H1 (cell line): ENCODE results near the gene BPIFB2. TPM values are rescaled to one million over a fixed set of nuclear protein-coding genes. Genes with fewer than 3 reads are reported as not detected.

Experiments
- CTCF ChIA-PET: fragments of 300-600 bp; sonication (Branson Sonifier 250); formaldehyde crosslinking; loops from one replicate; lab custom pipeline; 2021; ENCODE audit not compliant: partially characterized antibody; lab: Charles Lee
- POLR2A ChIA-PET: fragments of 300-600 bp; sonication (Branson Sonifier 250); formaldehyde crosslinking; loops from one replicate; lab custom pipeline; 2021; ENCODE audit warnings: inconsistent platforms; ENCODE audit not compliant: partially characterized antibody; lab: Charles Lee
- DNase-seq, 2 experiments: peaks; one replicate each; pipeline versions ENCODE4 v3.0.0 to v3.0.0-alpha.2; 2010 to 2022; ENCODE audit warnings: low spot score in 2 of 2, low read depth in 1 of 2, mixed read lengths in 1 of 2
- FAIRE-seq: peaks from 2 replicates; lab custom pipeline; 2011; peaks lifted over from hg19 to GRCh38; lab: Jason Lieb, UNC
- H2AFZ ChIP-seq: 2 replicates; pipeline ENCODE4 v1.8.1; 2012; ENCODE audit warnings: low read length, inconsistent platforms
- H2AK5ac ChIP-seq: 2 replicates; pipeline ENCODE4 v1.6.1; 2013; ENCODE audit warnings: low read depth, low read length
- H2BK120ac ChIP-seq: replicated peaks from 2 replicates; pipeline ENCODE3; 2013; ENCODE audit warnings: low read depth, low read length, inconsistent platforms
- H2BK12ac ChIP-seq: 2 replicates; pipeline ENCODE4 v1.6.1; 2013; ENCODE audit warnings: low read depth, low read length
- H2BK15ac ChIP-seq: 2 replicates; pipeline ENCODE4 v1.6.1; 2013; ENCODE audit warnings: low read length
- H2BK20ac ChIP-seq: 2 replicates; pipeline ENCODE4 v1.6.1; 2013; ENCODE audit warnings: low read length
- H2BK5ac ChIP-seq: 2 replicates; pipeline ENCODE4 v1.6.1; 2013; ENCODE audit warnings: low read depth, low read length
- H3K14ac ChIP-seq: 2 replicates; pipeline ENCODE4 v1.6.1; 2013; ENCODE audit warnings: inconsistent platforms; ENCODE audit not compliant: insufficient read length
- H3K18ac ChIP-seq: 2 replicates; pipeline ENCODE4 v1.6.1; 2013; ENCODE audit warnings: low read length; ENCODE audit errors: extremely low read depth
- H3K23ac ChIP-seq: 2 replicates; pipeline ENCODE4 v1.6.1; 2013; ENCODE audit warnings: inconsistent platforms; ENCODE audit not compliant: insufficient read length
- H3K23me2 ChIP-seq: 2 replicates; pipeline ENCODE4 v1.6.1; 2013; ENCODE audit warnings: low read depth, low read length
- H3K27ac ChIP-seq: 2 replicates; pipeline ENCODE4 v1.6.1; 2011; ENCODE audit warnings: low read depth, low read length, inconsistent platforms
- H3K27me3 ChIP-seq, 4 experiments: replicated peaks in 1 of 4; 1 replicate in 1 of 4; 2 replicates in 3 of 4; pipeline versions ENCODE4 v1.6.1 to v1.8.1; 2011 to 2013; ENCODE audit warnings: low read length in 3 of 4, mild to moderate bottlenecking in 3 of 4, inconsistent platforms in 2 of 4, mixed read lengths in 2 of 4, moderate library complexity in 1 of 4; ENCODE audit not compliant: control insufficient read depth in 3 of 4, insufficient read depth in 3 of 4; ENCODE audit errors: extremely low read depth in 1 of 4
- H3K36me3 ChIP-seq, 4 experiments: 2 replicates each; pipeline versions ENCODE4 v1.6.1 to v1.8.1; 2011 to 2013; ENCODE audit warnings: mild to moderate bottlenecking in 4 of 4, low read length in 3 of 4, moderate library complexity in 2 of 4, control low read depth in 1 of 4, inconsistent platforms in 1 of 4; ENCODE audit not compliant: insufficient read depth in 4 of 4, control insufficient read depth in 2 of 4
- H3K4ac ChIP-seq: replicated peaks from 2 replicates; pipeline ENCODE3; 2013; ENCODE audit warnings: low read length, low read depth, mixed read lengths, inconsistent platforms; ENCODE audit not compliant: insufficient read length
- H3K4me1 ChIP-seq, 4 experiments: replicated peaks in 1 of 4; 1 replicate in 1 of 4; 2 replicates in 3 of 4; pipeline versions ENCODE4 v1.6.1 to v1.8.1; 2011 to 2013; ENCODE audit warnings: low read length in 3 of 4, inconsistent platforms in 2 of 4, mixed read lengths in 1 of 4; ENCODE audit not compliant: insufficient read depth in 4 of 4, control insufficient read depth in 3 of 4
- H3K4me2 ChIP-seq, 2 experiments: 2 replicates each; pipeline versions ENCODE4 v1.6.1 to v1.8.1; 2011 to 2013; ENCODE audit warnings: low read depth in 2 of 2, low read length in 2 of 2, control low read depth in 1 of 2, inconsistent platforms in 1 of 2, mild to moderate bottlenecking in 1 of 2; ENCODE audit not compliant: insufficient read depth in 1 of 2
- H3K4me3 ChIP-seq, 4 experiments: fragments of 200-600, 300-600 bp in 1 of 4; sonication (generic), shearing (Covaris generic), sonication (Bioruptor Twin) in 1 of 4; 2 replicates each; pipeline versions ENCODE4 v1.5.1 to v1.8.1; 2011 to 2016; ENCODE audit warnings: low read length in 4 of 4, low read depth in 3 of 4, control low read depth in 2 of 4, inconsistent platforms in 2 of 4, mild to moderate bottlenecking in 2 of 4, mixed read lengths in 1 of 4, moderate library complexity in 1 of 4; ENCODE audit not compliant: insufficient read depth in 2 of 4; ENCODE audit errors: extremely low read depth in 1 of 4
- H3K56ac ChIP-seq: replicated peaks from 2 replicates; pipeline ENCODE3; 2013; ENCODE audit warnings: low read depth, mild to moderate bottlenecking, mixed read lengths, low read length, inconsistent platforms; ENCODE audit not compliant: insufficient read length
- H3K79me1 ChIP-seq: 2 replicates; pipeline ENCODE4 v1.6.1; 2013; ENCODE audit warnings: low read depth, low read length, control low read depth
- H3K79me2 ChIP-seq, 2 experiments: 2 replicates each; pipeline versions ENCODE4 v1.6.1 to v1.8.1; 2012 to 2013; ENCODE audit warnings: low read length in 2 of 2, mild to moderate bottlenecking in 2 of 2, inconsistent platforms in 1 of 2; ENCODE audit not compliant: insufficient read depth in 2 of 2, control insufficient read depth in 1 of 2
- H3K9ac ChIP-seq, 4 experiments: replicated peaks in 1 of 4; 1 replicate in 1 of 4; 2 replicates in 3 of 4; pipeline versions ENCODE4 v1.6.1 to v1.8.1; 2011 to 2013; ENCODE audit warnings: low read depth in 3 of 4, low read length in 3 of 4, control low read depth in 2 of 4, mild to moderate bottlenecking in 2 of 4, moderate library complexity in 2 of 4, inconsistent platforms in 1 of 4; ENCODE audit errors: extremely low read depth in 1 of 4
- H3K9me3 ChIP-seq, 2 experiments: 2 replicates each; pipeline versions ENCODE4 v1.6.1 to v1.8.1; 2012 to 2013; ENCODE audit warnings: mild to moderate bottlenecking in 2 of 2, moderate library complexity in 2 of 2, control low read depth in 1 of 2, inconsistent platforms in 1 of 2, low read depth in 1 of 2, low read length in 1 of 2, mixed read lengths in 1 of 2; ENCODE audit not compliant: insufficient read depth in 2 of 2
- H4K20me1 ChIP-seq, 2 experiments: replicated peaks in 1 of 2; 2 replicates each; pipeline versions ENCODE3 to v1.8.1; 2011 to 2013; ENCODE audit warnings: inconsistent platforms in 2 of 2, low read length in 2 of 2, mild to moderate bottlenecking in 1 of 2; ENCODE audit not compliant: insufficient read depth in 2 of 2, control insufficient read depth in 1 of 2
- H4K5ac ChIP-seq: 2 replicates; pipeline ENCODE4 v1.6.1; 2013; ENCODE audit warnings: low read length, low read depth, mixed read lengths, inconsistent platforms; ENCODE audit not compliant: insufficient read length
- H4K8ac ChIP-seq: 2 replicates; pipeline ENCODE4 v1.8.0; 2013; ENCODE audit warnings: mild to moderate bottlenecking, moderate library complexity, low read length, inconsistent platforms; ENCODE audit not compliant: insufficient read depth; ENCODE audit errors: extremely low read depth
- H4K91ac ChIP-seq: replicated peaks from 2 replicates; pipeline ENCODE3; 2013; ENCODE audit warnings: low read length, mixed read lengths, inconsistent platforms; ENCODE audit not compliant: insufficient read length
- BRCA1 ChIP-seq: IDR thresholded peaks from 2 replicates; pipeline ENCODE4 v1.6.1; 2012; ENCODE audit warnings: low read depth, low read length, improper control_type of control experiment
- POU5F1 ChIP-seq: IDR thresholded peaks from 2 replicates; pipeline ENCODE4 v1.6.1; 2011; ENCODE audit warnings: low read depth, mild to moderate bottlenecking, low read length, moderate library complexity
- YY1 ChIP-seq: IDR thresholded peaks from 2 replicates; pipeline ENCODE4 v1.6.1; 2011; ENCODE audit warnings: low read depth, mild to moderate bottlenecking, low read length
- WGBS, 2 experiments: shearing (Covaris generic) in 1 of 2; methylation state at CpG; one replicate each; pipeline versions ENCODE4 v1.1.6 to v1.1.7; 2013 to 2015; ENCODE audit warnings: low lambda C conversion rate in 2 of 2, mixed read lengths in 2 of 2, inconsistent platforms in 1 of 2, low coverage in 1 of 2, missing lambda C conversion rate in 1 of 2; ENCODE audit not compliant: insufficient replicate concordance in 2 of 2, insufficient coverage in 1 of 2, insufficient read length in 1 of 2; ENCODE audit errors: extremely low coverage in 1 of 2, missing lambda C conversion rate in 1 of 2; 5-methylcytosine and 5-hydroxymethylcytosine counted together
- polyA plus RNA-seq, 7 experiments: library from polyadenylated mRNA; depleted of rRNA in 3 of 7; stranded (reverse) in 5 of 7; unstranded in 2 of 7; fragments of >200 nt in 5 of 7; fragments of 200-250 nt in 2 of 7; gene quantifications; 1 replicate in 5 of 7; 2 replicates in 1 of 7; 4 replicates in 1 of 7; pipeline versions ENCODE4 v1.2.1 to v1.2.3, GENCODE V29; 2011 to 2013; ENCODE audit warnings: missing spikeins in 2 of 7, mixed read lengths in 2 of 7
- total RNA-seq: library from RNA; stranded (reverse); fragmentation: NEBNext Ultra II Directional; extraction: Animal tissue kit (Norgen Biotek cat#: 25700); gene quantifications from 2 replicates; pipeline ENCODE4 v1.2.1, GENCODE V29; 2021
- TF ChIP-seq, protein P1 (sequence below): IDR thresholded peaks from 2 replicates; pipeline ENCODE4 v1.6.1; 2011; ENCODE audit warnings: low read length, improper control_type of control experiment

Gene BPIFB2
- total and polyA plus RNA-seq, 2 of the 8 experiments (the other 6 are each of a cell fraction or from before 2014, with no cell fraction given): not detected

DNA sequence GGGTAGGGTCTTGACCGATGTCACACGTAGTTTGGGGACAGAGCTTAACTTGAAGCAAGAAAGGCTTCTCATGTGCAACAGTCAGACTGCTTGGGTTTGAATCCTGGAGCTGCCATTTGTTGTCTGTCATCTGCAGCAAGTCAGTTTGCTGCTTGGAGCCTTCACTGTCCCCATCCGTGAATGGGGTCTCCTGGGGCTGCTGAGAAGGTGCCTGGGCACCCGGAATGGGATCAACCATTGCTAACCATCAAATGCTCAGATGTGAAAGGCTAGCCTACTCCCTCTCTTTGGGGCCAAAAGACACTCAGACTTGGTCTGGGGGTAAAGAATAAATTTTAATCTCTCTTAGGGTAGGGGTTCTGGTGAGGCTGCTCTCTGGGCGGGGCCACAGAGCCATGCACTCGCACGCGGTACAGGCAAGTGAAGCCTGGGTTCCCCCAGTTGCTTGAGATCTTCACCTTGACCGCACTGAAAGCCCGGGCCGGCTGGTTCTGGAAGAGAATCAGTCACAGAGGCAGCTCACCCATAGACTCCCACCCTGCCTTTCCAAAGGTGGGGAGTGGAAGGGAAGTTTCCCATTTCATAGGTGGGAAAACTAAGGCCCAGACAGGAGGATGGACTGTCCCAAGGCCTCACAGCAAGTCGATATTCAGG, 23.9 kb upstream of the BPIFB2 start:
- WGBS, 2 experiments: 88% methylated on average over 12 of the region's 12 CpGs; no CpG with 5 or more reads in 1 of the 2 experiments
- TF ChIP-seq, protein P1, sequence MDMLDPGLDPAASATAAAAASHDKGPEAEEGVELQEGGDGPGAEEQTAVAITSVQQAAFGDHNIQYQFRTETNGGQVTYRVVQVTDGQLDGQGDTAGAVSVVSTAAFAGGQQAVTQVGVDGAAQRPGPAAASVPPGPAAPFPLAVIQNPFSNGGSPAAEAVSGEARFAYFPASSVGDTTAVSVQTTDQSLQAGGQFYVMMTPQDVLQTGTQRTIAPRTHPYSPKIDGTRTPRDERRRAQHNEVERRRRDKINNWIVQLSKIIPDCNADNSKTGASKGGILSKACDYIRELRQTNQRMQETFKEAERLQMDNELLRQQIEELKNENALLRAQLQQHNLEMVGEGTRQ: no peak
- TF ChIP-seq YY1 (no peak), POU5F1 (no peak), BRCA1 (no peak)
- no peak overlapping the region for H3K18ac ChIP-seq

More for the DNA sequence above, 23.9 kb upstream of the BPIFB2 start:
- Histone ChIP-seq H3K9me3 (no peaks in the 10 kb centered on the region), H2AK5ac (0 out of 2 replicates have a peak overlapping the region, but pooled peaks have one; percentile 13), H3K23me2 (no peaks in the 10 kb centered on the region), H4K5ac (no peak overlapping the region), H3K36me3 (no peaks in the 10 kb centered on the region), H3K4me2 (no peak overlapping the region), H4K20me1 (no peaks in the 10 kb centered on the region), H4K8ac (no peak overlapping the region), H3K56ac (no peak overlapping the region), H3K79me2 (no peaks in the 10 kb centered on the region), H2BK12ac (no peak overlapping the region), H3K9ac (no peak overlapping the region), H2BK120ac (no peak overlapping the region), H3K4me1 (no peaks in the 10 kb centered on the region; a peak in 1 of 7 replicates), H3K14ac (no peak overlapping the region), H3K79me1 (no peaks in the 10 kb centered on the region), H2AFZ (no peak overlapping the region), H3K23ac (no peak overlapping the region), H3K4me3 (no peak overlapping the region), H3K27ac (no peak overlapping the region), H4K91ac (no peak overlapping the region), H3K4ac (no peak overlapping the region), H2BK15ac (no peak overlapping the region), H2BK5ac (no peak overlapping the region), H2BK20ac (no peak overlapping the region), H3K27me3 (no peaks in the 10 kb centered on the region)
- POLR2A ChIA-PET: interaction anchor here (0.7 kb wide), 1 partner anchor 21 kb away, joined by 3 read pairs; no protein-coding TSS in a partner anchor
- CTCF ChIA-PET: interaction anchor here (1.0 to 5.4 kb wide), 6 partner anchors 12 to 318 kb away, joined by 3 to 53 read pairs (median 4); partner anchors contain the start of gene SUN5
- no peak for FAIRE-seq
- no peak for DNase-seq
